ENCODE measurements around the gene ARAP3.

Gene ARAP3

GRCh38 chr5:141637123-141637766 lies 44.8 kb downstream of the ARAP3 start:
- H3K27ac ChIP-seq: peak overlapping the region; percentile 73
- POLR2A ChIA-PET (ENCODE audit: low non-redundant PET): interaction anchor here (0.5 to 2.5 kb wide), 6 partner anchors 10 to 45 kb away, joined by 3 to 7 read pairs (median 5); partner anchors contain the start of gene FCHSD1

GRCh38 chr5:141636413-141637122 lies 45.5 kb downstream of the ARAP3 start, which contains the start of the genes HDAC3 and RELL2:
Gene HDAC3 (minus strand): TSS chr5:141636849. CDS start chr5:141636790, 59 bp downstream.
Gene RELL2 (plus strand): TSS chr5:141636997. CDS start chr5:141638226, 1,229 bp downstream.
- peak within 1 kb of the TSS; percentile 73 for H3K27ac ChIP-seq
- TF ChIP-seq CTCF (conservative IDR thresholded peaks at IDR 0.05; ENCODE audit: low read depth): no peak
- peak; percentile 98 for DNase-seq (ENCODE audit: low spot score)
- POLR2A ChIA-PET (ENCODE audit: low non-redundant PET): interaction anchor here (0.5 to 2.5 kb wide), 10 partner anchors 10 to 1135 kb away, joined by 3 to 7 read pairs (median 4); partner anchors contain the start of genes DIAPH1 and FCHSD1
- CTCF ChIA-PET: interaction anchor here (1.2 to 2.3 kb wide), 3 partner anchors 17 to 45 kb away, joined by 3 to 24 read pairs (median 5); partner anchors contain the start of gene DIAPH1

More at GRCh38 chr5:141637123-141637766, 44.8 kb downstream of the ARAP3 start:
- TF ChIP-seq CTCF (conservative IDR thresholded peaks at IDR 0.05; ENCODE audit: low read depth): no peak
- CTCF ChIA-PET: interaction anchor here (0.6 to 2.3 kb wide), 5 partner anchors 18 to 322 kb away, joined by 3 to 24 read pairs (median 3); partner anchors contain the start of gene DIAPH1
- peak; percentile 51 for DNase-seq (ENCODE audit: low spot score)

GRCh38 chr5:141636106-141636412 lies 46.0 kb downstream of the ARAP3 start:
- DNase-seq (ENCODE audit: low spot score): no peak
- POLR2A ChIA-PET (ENCODE audit: low non-redundant PET): interaction anchor here (0.6 to 2.5 kb wide), 6 partner anchors 9 to 1135 kb away, joined by 3 to 7 read pairs (median 4); partner anchors contain the start of genes DIAPH1 and FCHSD1
- TF ChIP-seq CTCF (conservative IDR thresholded peaks at IDR 0.05; ENCODE audit: low read depth): no peak
- CTCF ChIA-PET: interaction anchor here (1.2 to 2.3 kb wide), 3 partner anchors 17 to 44 kb away, joined by 3 to 24 read pairs (median 5); partner anchors contain the start of gene DIAPH1
- H3K27ac ChIP-seq: peak overlapping the region; percentile 73

GRCh38 chr5:141635646-141636045 lies 46.4 kb downstream of the ARAP3 start:
- POLR2A ChIA-PET (ENCODE audit: low non-redundant PET): interaction anchor here (0.6 to 2.5 kb wide), 2 partner anchors 13 to 15 kb away, joined by 3 to 7 read pairs; partner anchors contain the start of gene FCHSD1
- no peak overlapping the region for H3K27ac ChIP-seq
- no peak for DNase-seq (ENCODE audit: low spot score)
- CTCF ChIA-PET: interaction anchor here (1.2 to 2.3 kb wide), 2 partner anchors 16 to 43 kb away, joined by 5 to 24 read pairs; partner anchors contain the start of gene DIAPH1
- no peak for TF ChIP-seq CTCF (conservative IDR thresholded peaks at IDR 0.05; ENCODE audit: low read depth)

- ChIA-PET CTCF (interaction anchor here (0.6 to 1.8 kb wide), 5 partner anchors 9 to 1501 kb away, joined by 3 to 13 read pairs (median 3); partner anchors contain the start of gene DIAPH1), POLR2A (ENCODE audit: low non-redundant PET) (no interaction called here)
- no peak for DNase-seq (ENCODE audit: low spot score)
- no peak overlapping the region for H3K27ac ChIP-seq
- no peak for TF ChIP-seq CTCF (conservative IDR thresholded peaks at IDR 0.05; ENCODE audit: low read depth)
Observed at GRCh38 chr5:141634720-141635119, 47.3 kb downstream of the ARAP3 start.

Measured in RWPE1 (cell line).